Left ventricle myocardium inferior (tissue), 1 donor: ENCODE measurements around the gene CLCNKA. TPM values are rescaled to one million over a fixed set of nuclear protein-coding genes. Genes with fewer than 3 reads are reported as not detected.

ENCODE experiments used
- DNase-seq: peaks from one replicate; pipeline ENCODE4 v3.0.0-alpha.2; 2020
- H3K27ac ChIP-seq: fragments of 200-600 bp; replicated peaks from 2 replicates; pipeline ENCODE4 v1.8.0; 2021
- H3K27me3 ChIP-seq: fragments of 200-600 bp; 2 replicates; pipeline ENCODE4 v1.8.0; 2021; ENCODE audit warnings: low read depth
- H3K36me3 ChIP-seq: fragments of 200-600 bp; 2 replicates; pipeline ENCODE4 v1.8.0; 2021
- H3K4me1 ChIP-seq: fragments of 200-600 bp; 2 replicates; pipeline ENCODE4 v1.8.0; 2021
- H3K4me3 ChIP-seq: fragments of 200-600 bp; 2 replicates; pipeline ENCODE4 v1.8.0; 2021; ENCODE audit warnings: mild to moderate bottlenecking, moderate library complexity
- H3K9me3 ChIP-seq: fragments of 200-600 bp; replicated peaks from 2 replicates; pipeline ENCODE4 v1.8.0; 2021
- intact Hi-C: fragments of 100-400 bp; cut with micrococcal nuclease; formaldehyde crosslinking; loops from one replicate; pipeline ENCODE4 v1.11.0; 2022
- total RNA-seq: library from RNA; stranded (reverse); fragmentation: NEBNext Ultra II Directional; extraction: Animal tissue kit (Norgen Biotek cat#: 25700); gene quantifications from one replicate; pipeline ENCODE4 v1.2.1, GENCODE V29; 2021
- TF ChIP-seq, protein P1 (sequence below): fragments of 200-600 bp; IDR thresholded peaks from 2 replicates; pipeline ENCODE4 v1.8.0; 2021; ENCODE audit warnings: antibody characterized with exemption, mild to moderate bottlenecking, borderline replicate concordance
- donor health status: DM: no; HTN: yes; CAD: no; lungs with severe emphysema.

Gene CLCNKA
- total RNA-seq, 1 donor from 2014 or later, result 0.16 TPM

DNA sequence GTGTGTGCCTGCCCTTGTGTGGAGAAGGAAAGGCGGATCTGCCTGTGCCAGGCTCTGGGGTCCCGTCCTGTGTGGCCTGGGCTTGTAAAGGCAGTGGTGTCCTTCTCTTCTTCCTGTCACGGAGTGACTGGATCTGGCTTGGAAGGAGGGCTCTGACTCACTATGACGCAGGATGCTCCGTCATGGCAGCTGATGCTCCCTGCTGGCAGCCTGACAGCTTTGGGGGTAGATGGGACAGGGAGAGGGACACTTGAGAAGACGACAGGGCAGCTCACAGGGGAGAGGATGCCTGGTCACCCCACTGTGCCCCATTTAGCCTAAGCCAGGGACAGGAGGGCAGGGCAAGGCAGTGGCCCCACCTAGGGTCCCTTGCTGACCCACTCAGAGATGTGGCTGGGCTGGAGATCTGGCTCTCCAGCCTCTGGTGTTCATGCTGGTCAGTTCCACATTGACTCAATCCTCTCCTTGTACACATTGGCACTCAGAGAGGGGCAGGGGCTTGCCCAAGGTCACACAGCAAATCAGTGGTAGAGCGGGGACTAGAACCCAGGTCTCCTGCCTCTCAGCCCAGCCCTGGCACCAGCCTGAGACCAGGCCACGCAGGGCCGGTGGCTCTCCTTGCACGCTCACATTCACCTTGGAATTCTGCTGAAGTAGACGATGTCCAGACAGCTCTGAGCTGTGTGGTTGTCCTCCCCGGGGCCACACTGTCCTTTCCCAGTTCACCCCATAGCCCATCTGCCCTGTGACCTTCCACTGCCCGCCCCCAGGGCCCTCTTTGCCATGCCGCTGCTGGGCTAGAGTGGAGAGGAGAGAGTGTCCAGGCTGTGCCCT is 54.4 kb downstream of the CLCNKA start:
- no peak for DNase-seq

DNA sequence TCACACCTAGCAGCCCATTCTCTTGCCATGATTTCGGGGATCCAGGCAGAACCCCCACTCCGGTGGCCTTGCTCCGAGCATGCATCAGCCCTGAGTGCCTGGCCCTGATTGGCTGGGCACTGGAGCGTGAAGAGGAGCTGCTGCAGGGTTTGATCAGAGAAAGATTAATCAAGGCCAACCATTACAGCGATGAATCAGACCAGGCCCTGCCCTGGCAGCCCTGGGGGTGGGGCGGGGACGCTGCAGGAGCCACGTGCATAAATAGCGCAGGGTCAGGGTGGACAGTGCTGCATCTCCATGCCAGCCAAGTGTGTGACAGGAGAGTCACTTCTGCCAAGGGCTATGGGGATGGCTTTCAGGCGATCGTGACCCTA is 55.0 kb downstream of the CLCNKA start:
- no peak overlapping the region for H3K4me3 ChIP-seq
- TF ChIP-seq, protein P1, sequence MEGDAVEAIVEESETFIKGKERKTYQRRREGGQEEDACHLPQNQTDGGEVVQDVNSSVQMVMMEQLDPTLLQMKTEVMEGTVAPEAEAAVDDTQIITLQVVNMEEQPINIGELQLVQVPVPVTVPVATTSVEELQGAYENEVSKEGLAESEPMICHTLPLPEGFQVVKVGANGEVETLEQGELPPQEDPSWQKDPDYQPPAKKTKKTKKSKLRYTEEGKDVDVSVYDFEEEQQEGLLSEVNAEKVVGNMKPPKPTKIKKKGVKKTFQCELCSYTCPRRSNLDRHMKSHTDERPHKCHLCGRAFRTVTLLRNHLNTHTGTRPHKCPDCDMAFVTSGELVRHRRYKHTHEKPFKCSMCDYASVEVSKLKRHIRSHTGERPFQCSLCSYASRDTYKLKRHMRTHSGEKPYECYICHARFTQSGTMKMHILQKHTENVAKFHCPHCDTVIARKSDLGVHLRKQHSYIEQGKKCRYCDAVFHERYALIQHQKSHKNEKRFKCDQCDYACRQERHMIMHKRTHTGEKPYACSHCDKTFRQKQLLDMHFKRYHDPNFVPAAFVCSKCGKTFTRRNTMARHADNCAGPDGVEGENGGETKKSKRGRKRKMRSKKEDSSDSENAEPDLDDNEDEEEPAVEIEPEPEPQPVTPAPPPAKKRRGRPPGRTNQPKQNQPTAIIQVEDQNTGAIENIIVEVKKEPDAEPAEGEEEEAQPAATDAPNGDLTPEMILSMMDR, result no peak
- peaks cover 16% of the 10 kb centered on the region for H3K27me3 ChIP-seq
- no peaks in the 10 kb centered on the region for H3K9me3 ChIP-seq
- H3K27ac ChIP-seq, result peak overlapping the region; percentile 64
- intact Hi-C loops, result loop anchor here (5.0 kb wide), 1 partner anchor 165 kb away; no protein-coding TSS in a partner anchor
- H3K36me3 ChIP-seq, result no peaks in the 10 kb centered on the region
- DNase-seq, result peak; percentile 45
- H3K4me1 ChIP-seq, result peaks cover 64% of the 10 kb centered on the region

More for the DNA sequence above, 54.4 kb downstream of the CLCNKA start:
- Histone ChIP-seq H3K9me3 (no peaks in the 10 kb centered on the region), H3K27me3 (peaks cover 16% of the 10 kb centered on the region), H3K4me3 (no peak overlapping the region), H3K27ac (peak overlapping the region; percentile 64), H3K36me3 (no peaks in the 10 kb centered on the region), H3K4me1 (peaks cover 58% of the 10 kb centered on the region)
- intact Hi-C loops, result loop anchor here (5.0 kb wide), 1 partner anchor 166 kb away; no protein-coding TSS in a partner anchor
- TF ChIP-seq, protein P1, result no peak

DNA sequence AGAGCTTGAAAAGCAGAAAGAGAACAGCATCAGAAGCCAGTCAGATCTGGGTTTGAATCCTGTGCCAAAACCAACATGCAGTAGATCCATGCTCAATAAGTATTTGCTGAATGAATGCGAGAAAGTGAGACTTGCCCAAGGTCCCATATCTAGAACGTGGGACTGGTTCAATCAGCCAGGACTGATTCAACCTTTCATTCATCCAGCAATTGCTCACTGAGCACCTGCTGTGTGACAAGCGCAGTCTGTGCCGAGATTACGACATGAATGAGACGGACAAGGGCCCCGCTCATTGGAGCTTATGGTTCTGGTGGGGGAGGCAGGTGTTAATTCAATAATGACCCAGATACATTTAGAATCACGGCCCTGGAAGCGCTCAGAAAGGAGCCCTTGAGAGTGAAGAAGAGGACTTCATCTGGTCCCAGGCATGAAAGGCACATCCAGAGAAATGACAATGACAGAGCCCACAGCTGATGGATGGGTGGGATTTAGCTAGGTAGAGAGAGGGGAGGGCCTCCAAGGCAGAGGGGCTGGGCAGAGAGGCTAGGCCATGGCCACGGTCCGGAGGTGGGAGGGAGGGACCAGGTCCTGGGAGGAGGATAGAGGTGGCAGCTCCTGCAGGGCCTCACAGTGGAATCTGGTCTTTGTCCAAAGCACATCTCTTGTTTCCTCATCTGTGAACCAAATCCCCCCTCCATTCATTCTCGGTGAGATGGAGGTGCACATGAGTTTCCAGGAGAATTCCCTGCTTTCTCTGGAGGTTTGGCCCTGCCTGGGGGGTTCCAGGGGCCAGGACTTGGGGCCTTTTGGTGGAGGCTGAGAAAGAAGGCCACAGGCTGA is 55.8 kb downstream of the CLCNKA start:
- peaks cover 11% of the 10 kb centered on the region for H3K27me3 ChIP-seq
- DNase-seq, result no peak
- TF ChIP-seq, protein P1, result no peak
- H3K9me3 ChIP-seq, result no peaks in the 10 kb centered on the region
- no peaks in the 10 kb centered on the region for H3K36me3 ChIP-seq
- H3K27ac ChIP-seq, result peak overlapping the region; percentile 64
- intact Hi-C loops, result loop anchor here (2.0 to 5.0 kb wide), 2 partner anchors 109 to 165 kb away; no protein-coding TSS in a partner anchor
- no peak overlapping the region for H3K4me3 ChIP-seq
- peaks cover 71% of the 10 kb centered on the region for H3K4me1 ChIP-seq

DNA sequence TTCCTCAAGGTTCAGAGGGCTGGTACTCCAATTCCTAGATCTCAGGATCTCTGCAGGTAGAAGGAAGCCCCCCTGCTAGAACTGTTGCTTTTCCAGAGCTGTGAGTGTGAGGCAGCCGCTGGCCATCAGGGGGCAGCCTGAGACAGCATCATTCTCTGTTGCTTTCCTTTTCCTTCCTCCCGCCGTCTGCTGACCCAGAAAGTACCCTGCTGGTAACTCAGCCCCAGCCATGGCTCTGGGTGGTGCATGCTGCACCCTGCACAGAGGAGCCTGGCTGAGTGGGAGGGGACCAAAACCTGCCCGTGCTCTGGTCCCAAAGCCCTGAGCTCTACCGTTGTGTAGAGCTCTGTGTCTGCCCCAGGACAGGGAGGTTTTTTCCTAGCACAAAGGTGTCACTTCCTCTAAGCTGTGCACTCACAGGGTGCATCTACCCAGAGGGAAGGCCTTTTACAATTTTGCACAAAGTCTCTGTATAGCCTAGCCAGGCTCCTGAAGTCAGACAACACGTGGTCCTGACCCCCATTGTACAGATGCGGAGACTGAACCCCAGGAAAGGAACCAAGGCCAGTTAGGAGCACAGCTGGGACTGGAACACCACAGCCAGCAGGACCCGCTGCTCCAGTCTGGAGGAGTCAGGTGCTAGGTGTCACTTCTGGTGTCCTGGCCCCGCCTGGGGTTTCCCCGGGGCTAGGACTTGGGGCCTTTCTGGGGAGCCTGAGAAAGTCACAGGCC is 57.3 kb downstream of the CLCNKA start:
- peak overlapping the region; percentile 15 for H3K4me3 ChIP-seq
- no peaks in the 10 kb centered on the region for H3K27me3 ChIP-seq
- H3K4me1 ChIP-seq, result peaks cover 63% of the 10 kb centered on the region
- H3K27ac ChIP-seq, result peak overlapping the region; percentile 48
- intact Hi-C loops, result loop anchor here (2.0 to 5.0 kb wide), 2 partner anchors 108 to 163 kb away; no protein-coding TSS in a partner anchor
- no peaks in the 10 kb centered on the region for H3K36me3 ChIP-seq
- no peaks in the 10 kb centered on the region for H3K9me3 ChIP-seq
- peak; percentile 72 for DNase-seq
- TF ChIP-seq, protein P1, result peak; percentile 93
